Esophagus squamous epithelium (tissue), 5 donors: ENCODE results near the gene CPPED1. TPM values are rescaled to one million over a fixed set of nuclear protein-coding genes. Genes with fewer than 3 reads are reported as not detected.

Experiments
- DNase-seq: peaks from one replicate; lab custom pipeline; 2025; lab: John Stamatoyannopoulos, UW
- H3K27ac ChIP-seq, 4 donors: fragments of 200-600 bp; sonication (generic); one replicate each; pipeline ENCODE4 v1.5.1; 2016 to 2019; ENCODE audit warnings: mild to moderate bottlenecking in 1 of 4
- H3K27me3 ChIP-seq, 4 donors: fragments of 200-600 bp; sonication (generic); 1 replicate in 3 of 4; 2 replicates in 1 of 4; pipeline versions ENCODE4 v1.5.1 to v1.6.0; 2017 to 2021; ENCODE audit warnings: antibody characterized with exemption in 1 of 4
- H3K36me3 ChIP-seq, 3 donors: fragments of 200-600 bp; sonication (generic); one replicate each; pipeline ENCODE4 v1.5.1; 2016 to 2019
- H3K4me1 ChIP-seq, 3 donors: fragments of 200-600 bp; sonication (generic); one replicate each; pipeline ENCODE4 v1.5.1; 2017 to 2019
- H3K4me3 ChIP-seq, 4 donors: fragments of 200-600 bp; sonication (generic); 1 replicate in 3 of 4; 2 replicates in 1 of 4; pipeline ENCODE4 v1.5.1; 2016 to 2019; ENCODE audit warnings: mild to moderate bottlenecking in 2 of 4, moderate library complexity in 1 of 4
- H3K9me3 ChIP-seq, 3 donors: fragments of 200-600 bp; sonication (generic); one replicate each; pipeline ENCODE4 v1.5.1; 2016 to 2019
- POLR2A ChIP-seq, 4 donors: fragments of 450-650 bp; IDR thresholded peaks; one replicate each; pipeline ENCODE4 v1.6.1; 2017; ENCODE audit warnings: antibody characterized with exemption in 4 of 4, mild to moderate bottlenecking in 4 of 4, moderate library complexity in 3 of 4
- WGBS, 2 donors: methylation state at CpG; one replicate each; pipeline ENCODE4 v1.1.5; 2018; 5-methylcytosine and 5-hydroxymethylcytosine counted together
- intact Hi-C: fragments of 100-400 bp; cut with DNase I; formaldehyde crosslinking; loops from one replicate; pipeline ENCODE4 v1.15.0; 2022
- total RNA-seq, 4 donors: library from RNA; depleted of rRNA; stranded (reverse); fragments of >200 nt; gene quantifications; one replicate each; pipeline ENCODE4 v1.1.0, GENCODE V29; 2016
- TF ChIP-seq, protein P1 (sequence below), 6 experiments: fragments of 450-650 bp in 4 of 6; fragments of 200-600 bp in 2 of 6; sonication (generic) in 2 of 6; IDR thresholded peaks; one replicate each; pipeline ENCODE4 v1.5.1; 2016 to 2019; ENCODE audit warnings: antibody characterized with exemption in 6 of 6, mild to moderate bottlenecking in 4 of 6, moderate library complexity in 4 of 6
- donor health status: DM: yes; HTN: yes; CAD: no.

The CPPED1 gene
- total RNA-seq, 4 donors from 2014 or later = 14.3 to 45.6 (median 16.8) TPM

DNA sequence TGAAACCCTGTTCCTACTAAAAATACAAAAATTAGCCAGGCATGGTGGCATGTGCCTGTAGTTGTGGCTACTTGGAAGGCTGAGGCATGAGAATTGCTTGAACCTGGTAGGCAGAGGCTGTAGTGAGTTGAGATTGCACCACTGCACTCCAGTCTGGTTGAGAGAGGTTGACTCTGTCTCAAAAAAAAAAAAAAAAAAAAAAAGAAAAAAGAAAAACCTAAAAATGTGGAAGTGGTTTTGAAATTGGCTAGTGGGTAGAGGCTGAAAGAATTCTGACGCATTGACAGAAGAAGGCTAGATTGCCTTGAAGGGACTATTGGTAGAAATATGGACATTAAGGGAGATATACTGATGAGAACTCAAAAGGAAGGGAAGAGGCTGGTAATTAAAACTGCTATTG, 33.6 kb upstream of the CPPED1 start:
- peaks cover 0 to 9% (median 0%) of the 10 kb centered on the region in 3 donors for H3K4me1 ChIP-seq
- 56 to 83% methylated on average over 1 of the region's 1 CpG for WGBS, 2 donors
- no peak overlapping the region for H3K27ac ChIP-seq
- H3K9me3 ChIP-seq = peaks cover 0 to 3% (median 0%) of the 10 kb centered on the region in 3 donors
- no peak overlapping the region for H3K4me3 ChIP-seq
- peaks cover 0 to 4% (median 0%) of the 10 kb centered on the region in 4 donors for H3K27me3 ChIP-seq
- no peak for DNase-seq
- TF ChIP-seq POLR2A (IDR thresholded peaks at IDR 0.05) = no peak
- TF ChIP-seq, protein P1, sequence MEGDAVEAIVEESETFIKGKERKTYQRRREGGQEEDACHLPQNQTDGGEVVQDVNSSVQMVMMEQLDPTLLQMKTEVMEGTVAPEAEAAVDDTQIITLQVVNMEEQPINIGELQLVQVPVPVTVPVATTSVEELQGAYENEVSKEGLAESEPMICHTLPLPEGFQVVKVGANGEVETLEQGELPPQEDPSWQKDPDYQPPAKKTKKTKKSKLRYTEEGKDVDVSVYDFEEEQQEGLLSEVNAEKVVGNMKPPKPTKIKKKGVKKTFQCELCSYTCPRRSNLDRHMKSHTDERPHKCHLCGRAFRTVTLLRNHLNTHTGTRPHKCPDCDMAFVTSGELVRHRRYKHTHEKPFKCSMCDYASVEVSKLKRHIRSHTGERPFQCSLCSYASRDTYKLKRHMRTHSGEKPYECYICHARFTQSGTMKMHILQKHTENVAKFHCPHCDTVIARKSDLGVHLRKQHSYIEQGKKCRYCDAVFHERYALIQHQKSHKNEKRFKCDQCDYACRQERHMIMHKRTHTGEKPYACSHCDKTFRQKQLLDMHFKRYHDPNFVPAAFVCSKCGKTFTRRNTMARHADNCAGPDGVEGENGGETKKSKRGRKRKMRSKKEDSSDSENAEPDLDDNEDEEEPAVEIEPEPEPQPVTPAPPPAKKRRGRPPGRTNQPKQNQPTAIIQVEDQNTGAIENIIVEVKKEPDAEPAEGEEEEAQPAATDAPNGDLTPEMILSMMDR (IDR thresholded peaks at IDR 0.05) = no peak
- H3K36me3 ChIP-seq = no peaks in the 10 kb centered on the region
- intact Hi-C loops = no loop called here

DNA sequence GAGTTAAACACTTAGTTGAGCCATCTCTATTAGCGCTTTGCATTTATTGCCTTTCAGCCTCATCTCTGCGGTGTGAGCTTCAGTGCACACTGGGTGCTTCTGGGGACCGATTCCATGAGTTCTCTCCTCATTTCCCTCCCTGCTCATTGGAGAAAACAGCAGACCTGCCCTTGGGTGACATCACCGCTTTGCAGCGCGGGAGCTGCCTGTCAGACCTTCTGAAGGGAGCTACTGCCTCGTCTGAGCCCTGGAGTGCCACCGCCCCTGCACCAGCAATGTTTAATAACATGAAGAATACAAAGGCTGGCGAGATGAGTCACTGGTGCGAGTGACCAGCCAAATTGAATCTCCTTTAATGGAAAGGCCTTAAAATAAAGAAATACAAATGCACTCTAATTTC, 30.2 kb upstream of the CPPED1 start:
- H3K27ac ChIP-seq = no peak overlapping the region
- intact Hi-C loops = no loop called here
- H3K4me3 ChIP-seq = no peak overlapping the region
- no peak for DNase-seq
- peaks cover 0 to 27% (median 0%) of the 10 kb centered on the region in 4 donors for H3K27me3 ChIP-seq
- 39 to 42% methylated on average over 10 of the region's 10 CpGs for WGBS, 2 donors
- H3K4me1 ChIP-seq = peaks cover 0 to 9% (median 0%) of the 10 kb centered on the region in 3 donors
- H3K9me3 ChIP-seq = peaks cover 0 to 3% (median 0%) of the 10 kb centered on the region in 3 donors
- H3K36me3 ChIP-seq = no peaks in the 10 kb centered on the region
- TF ChIP-seq, protein P1 (IDR thresholded peaks at IDR 0.05) = no peak
- no peak for TF ChIP-seq POLR2A (IDR thresholded peaks at IDR 0.05)

DNA sequence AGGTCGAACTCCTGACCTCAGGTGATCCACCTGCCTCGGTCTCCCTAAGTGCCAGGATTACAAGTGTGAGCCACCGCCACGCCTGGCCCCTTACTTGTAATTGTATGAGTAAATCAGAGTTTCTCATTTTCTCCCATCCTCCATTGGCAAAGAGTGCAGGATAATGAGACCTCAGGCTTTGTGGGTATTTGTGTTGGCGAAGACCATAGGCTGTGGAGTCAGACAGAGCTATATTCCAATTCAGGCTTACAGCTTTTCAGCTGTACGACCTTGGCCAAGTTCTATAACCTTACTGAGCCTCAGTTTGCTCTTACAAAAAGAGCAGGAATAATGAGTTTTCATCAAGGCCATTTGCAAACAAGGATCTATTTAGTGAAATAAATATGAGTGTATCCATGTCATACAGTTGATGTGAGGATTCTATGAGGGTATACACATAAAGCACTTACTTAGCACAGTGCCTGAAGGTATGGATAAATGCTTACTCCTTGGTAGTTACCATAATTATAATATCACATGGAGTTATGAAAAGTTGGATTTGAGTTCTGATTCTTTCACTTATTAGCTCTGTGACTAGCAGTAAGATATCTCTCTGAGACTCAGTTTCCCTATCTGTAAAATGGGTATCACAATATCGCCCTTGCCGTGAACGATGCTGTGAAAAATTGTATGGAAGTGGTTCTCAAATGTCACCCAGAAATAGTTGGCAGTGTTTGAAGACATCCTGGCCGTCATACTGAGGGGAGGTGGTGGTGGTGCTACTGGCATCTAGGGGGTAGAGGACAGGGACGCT, 25.6 kb upstream of the CPPED1 start:
- Histone ChIP-seq H3K4me3 (no peak overlapping the region), H3K27me3 (peaks cover 0 to 38% (median 0%) of the 10 kb centered on the region in 4 donors), H3K9me3 (no peaks in the 10 kb centered on the region), H3K36me3 (no peaks in the 10 kb centered on the region), H3K27ac (no peak overlapping the region), H3K4me1 (peaks cover 0 to 8% (median 0%) of the 10 kb centered on the region in 3 donors)
- WGBS, 2 donors = 71 to 81% methylated on average over 11 of the region's 11 CpGs
- no peak for DNase-seq
- intact Hi-C loops = no loop called here
- TF ChIP-seq, protein P1 (IDR thresholded peaks at IDR 0.05) = no peak
- no peak for TF ChIP-seq POLR2A (IDR thresholded peaks at IDR 0.05)

DNA sequence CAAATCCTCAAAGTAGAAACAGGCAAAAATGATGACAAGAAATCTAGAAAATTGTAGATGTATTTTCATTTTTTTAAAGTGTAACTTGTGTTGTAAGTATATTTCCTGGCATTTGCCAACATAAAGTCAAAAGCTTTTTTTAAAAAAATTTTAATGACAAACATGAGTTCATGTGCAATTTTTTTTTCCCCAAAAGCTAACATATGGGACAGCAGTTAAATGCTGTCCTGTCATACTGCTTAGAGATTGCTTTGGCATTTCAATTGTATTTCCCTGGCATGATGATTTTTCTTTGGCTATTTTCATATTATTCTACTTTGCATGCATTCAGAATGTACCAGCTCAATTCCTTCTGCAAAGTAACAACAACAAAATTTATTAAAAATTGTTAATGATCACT, 24.5 kb upstream of the CPPED1 start:
- H3K27ac ChIP-seq = no peak overlapping the region
- H3K4me3 ChIP-seq = no peak overlapping the region
- no peaks in the 10 kb centered on the region for H3K9me3 ChIP-seq
- H3K4me1 ChIP-seq = no peaks in the 10 kb centered on the region
- TF ChIP-seq POLR2A (IDR thresholded peaks at IDR 0.05) = no peak
- TF ChIP-seq, protein P1 (IDR thresholded peaks at IDR 0.05) = no peak
- no peak for DNase-seq
- intact Hi-C loops = no loop called here
- H3K27me3 ChIP-seq = peaks cover 0 to 35% (median 0%) of the 10 kb centered on the region in 4 donors
- H3K36me3 ChIP-seq = no peaks in the 10 kb centered on the region

DNA sequence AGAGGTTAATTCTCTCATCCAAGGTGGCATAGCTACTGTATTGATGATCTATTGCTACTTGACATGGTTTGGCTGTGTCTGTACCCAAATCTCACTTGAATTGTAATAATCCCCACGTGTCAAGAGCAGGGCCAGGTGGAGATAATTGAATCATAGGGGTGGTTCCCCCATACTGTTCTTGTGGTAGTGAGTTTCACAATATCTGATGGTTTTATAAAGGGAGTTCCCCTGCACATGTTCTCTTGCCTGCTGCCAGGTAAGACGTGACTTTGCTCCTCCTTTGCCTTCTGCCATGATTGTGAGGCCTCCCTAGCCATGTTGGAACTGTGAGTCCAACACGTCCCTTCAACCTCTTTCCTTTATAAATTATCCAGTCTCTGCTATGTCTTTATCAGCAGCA, 22.9 kb upstream of the CPPED1 start:
- peaks cover 0 to 30% (median 0%) of the 10 kb centered on the region in 4 donors for H3K27me3 ChIP-seq
- WGBS, 2 donors = 34 to 53% methylated on average over 3 of the region's 3 CpGs
- no peak overlapping the region for H3K27ac ChIP-seq
- no peaks in the 10 kb centered on the region for H3K36me3 ChIP-seq
- intact Hi-C loops = no loop called here
- no peak for DNase-seq
- H3K4me3 ChIP-seq = no peak overlapping the region
- no peaks in the 10 kb centered on the region for H3K9me3 ChIP-seq
- no peaks in the 10 kb centered on the region for H3K4me1 ChIP-seq
- TF ChIP-seq, protein P1 (IDR thresholded peaks at IDR 0.05) = no peak
